Fibroblast of lung (primary cell): ENCODE results near the gene MESD. TPM values are rescaled to one million over a fixed set of nuclear protein-coding genes. Genes with fewer than 3 reads are reported as not detected.
A peak's percentile ranks its signal among the peaks of the same experiment; 100 is the strongest.

Experiments
- DNase-seq, 2 donors: peaks; one replicate each; pipeline versions ENCODE4 v3.0.0 to v3.0.0-alpha.2; 2010; ENCODE audit warnings: low read depth in 2 of 2
- H2AFZ ChIP-seq: 2 replicates; pipeline ENCODE4 v1.5.1; 2012; ENCODE audit warnings: low read length, control low read depth, inconsistent platforms
- H3K27ac ChIP-seq: 2 replicates; pipeline ENCODE4 v1.5.1; 2011; ENCODE audit warnings: low read length, control low read depth; ENCODE audit not compliant: insufficient read depth
- H3K27me3 ChIP-seq: 2 replicates; pipeline ENCODE4 v1.5.1; 2011; ENCODE audit warnings: mild to moderate bottlenecking, low read length; ENCODE audit not compliant: control insufficient read depth, insufficient read depth
- H3K36me3 ChIP-seq: 2 replicates; pipeline ENCODE4 v1.5.1; 2011; ENCODE audit warnings: low read length; ENCODE audit not compliant: control insufficient read depth, insufficient read depth
- H3K4me1 ChIP-seq: 2 replicates; pipeline ENCODE4 v1.5.1; 2011; ENCODE audit warnings: low read length; ENCODE audit not compliant: control insufficient read depth, insufficient read depth; ENCODE audit errors: extremely low read depth
- H3K4me2 ChIP-seq: 2 replicates; pipeline ENCODE4 v1.5.1; 2011; ENCODE audit warnings: low read length, control low read depth; ENCODE audit not compliant: insufficient read depth; ENCODE audit errors: extremely low read depth
- H3K4me3 ChIP-seq, 4 experiments: fragments of 200-600 bp in 1 of 4; sonication (generic) in 1 of 4; replicated peaks in 1 of 4; 2 replicates each; pipeline ENCODE4 v1.5.1; 2011 to 2016; ENCODE audit warnings: low read length in 4 of 4, low read depth in 3 of 4, mild to moderate bottlenecking in 3 of 4, control low read depth in 2 of 4, inconsistent platforms in 1 of 4, mixed read lengths in 1 of 4; ENCODE audit not compliant: insufficient read depth in 1 of 4; ENCODE audit errors: control extremely low read depth in 1 of 4
- H3K79me2 ChIP-seq: 2 replicates; pipeline ENCODE4 v1.5.1; 2012; ENCODE audit warnings: mild to moderate bottlenecking, low read length, inconsistent platforms; ENCODE audit not compliant: control insufficient read depth, insufficient read depth
- H3K9ac ChIP-seq: 2 replicates; pipeline ENCODE4 v1.5.1; 2011; ENCODE audit warnings: mild to moderate bottlenecking, low read length, control low read depth; ENCODE audit not compliant: insufficient read depth
- H3K9me3 ChIP-seq: 2 replicates; pipeline ENCODE4 v1.5.1; 2012; ENCODE audit warnings: low read depth, low read length; ENCODE audit not compliant: control insufficient read depth, insufficient read depth
- H4K20me1 ChIP-seq: 2 replicates; pipeline ENCODE4 v1.5.1; 2011; ENCODE audit warnings: low read length; ENCODE audit not compliant: control insufficient read depth, insufficient read depth; ENCODE audit errors: extremely low read depth
- EZH2 ChIP-seq: IDR thresholded peaks from 2 replicates; pipeline ENCODE4 v1.5.1; 2012; ENCODE audit warnings: low read length, control low read depth, mild to moderate bottlenecking; ENCODE audit errors: missing control alignments
- polyA plus RNA-seq, 2 donors: library from polyadenylated mRNA; depleted of rRNA in 1 of 2; stranded (reverse) in 1 of 2; unstranded in 1 of 2; fragments of >200 nt; gene quantifications; 2 replicates each; pipeline ENCODE4 v1.2.1, GENCODE V29; 2011 to 2012; ENCODE audit warnings: missing spikeins in 1 of 2
- total RNA-seq: library from RNA; depleted of rRNA; stranded (reverse); fragments of >200 nt; gene quantifications from 2 replicates; pipeline ENCODE4 v1.2.1, GENCODE V29; 2014
- TF ChIP-seq, protein P1 (sequence below), 2 donors: IDR thresholded peaks in 1 of 2; conservative IDR thresholded peaks in 1 of 2; 1 replicate in 1 of 2; 2 replicates in 1 of 2; pipeline ENCODE4 v1.5.1; 2011 to 2012; ENCODE audit warnings: low read length in 2 of 2, control low read depth in 1 of 2, inconsistent platforms in 1 of 2, low read depth in 1 of 2, mild to moderate bottlenecking in 1 of 2

The MESD gene
- total and polyA plus RNA-seq, 2 donors (not counting 1 experiment from before 2014, with no cell fraction given): 21.3 to 26.0 TPM

DNA sequence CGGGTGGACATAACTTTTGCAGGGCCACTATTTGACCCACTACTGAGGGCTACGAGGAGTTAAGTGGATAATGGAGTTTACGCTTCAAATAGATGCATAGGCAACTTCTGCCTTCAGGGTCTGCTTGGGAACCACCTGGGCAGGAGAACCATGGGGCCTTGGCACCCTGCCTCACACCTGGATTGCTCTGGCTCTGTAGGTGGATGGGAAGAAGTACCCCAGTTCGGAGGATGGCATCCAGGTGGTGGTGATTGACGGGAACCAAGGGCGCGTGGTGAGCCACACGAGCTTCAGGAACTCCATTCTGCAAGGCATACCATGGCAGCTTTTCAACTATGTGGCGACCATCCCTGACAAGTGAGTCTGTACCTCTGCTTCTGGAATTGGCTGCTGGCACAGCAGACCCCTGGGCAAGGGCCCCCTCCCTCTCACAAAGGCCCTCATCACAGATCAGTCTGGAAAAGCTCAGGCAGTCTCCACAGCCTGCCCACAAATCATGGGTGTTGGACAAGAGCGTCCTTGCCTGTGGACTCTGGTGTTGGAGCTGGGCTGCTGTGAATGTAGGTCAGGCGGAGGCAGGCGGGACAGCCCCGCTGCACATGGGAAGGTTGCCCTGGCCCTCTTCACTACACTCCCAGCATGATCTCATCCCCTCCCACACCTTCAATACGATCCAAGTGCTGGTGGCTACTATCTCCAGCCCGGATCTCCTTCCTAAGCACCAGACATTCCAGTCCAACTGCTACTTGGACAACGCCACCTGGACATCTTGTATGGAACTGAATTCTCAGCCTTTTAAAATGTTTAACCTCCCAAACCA is 46.7 kb downstream of the MESD start:
- no peaks in the 10 kb centered on the region for H3K27me3 ChIP-seq
- no peak overlapping the region for H3K27ac ChIP-seq
- peak in 1 of 2 donors; percentile 93 for DNase-seq
- H3K4me3 ChIP-seq: no peak overlapping the region
- H3K79me2 ChIP-seq: no peaks in the 10 kb centered on the region
- peaks cover 30% of the 10 kb centered on the region for H3K36me3 ChIP-seq
- no peaks in the 10 kb centered on the region for H3K4me1 ChIP-seq
- H4K20me1 ChIP-seq: no peaks in the 10 kb centered on the region
- H3K9me3 ChIP-seq: no peaks in the 10 kb centered on the region
- H3K9ac ChIP-seq: no peak overlapping the region
- TF ChIP-seq, protein P1, sequence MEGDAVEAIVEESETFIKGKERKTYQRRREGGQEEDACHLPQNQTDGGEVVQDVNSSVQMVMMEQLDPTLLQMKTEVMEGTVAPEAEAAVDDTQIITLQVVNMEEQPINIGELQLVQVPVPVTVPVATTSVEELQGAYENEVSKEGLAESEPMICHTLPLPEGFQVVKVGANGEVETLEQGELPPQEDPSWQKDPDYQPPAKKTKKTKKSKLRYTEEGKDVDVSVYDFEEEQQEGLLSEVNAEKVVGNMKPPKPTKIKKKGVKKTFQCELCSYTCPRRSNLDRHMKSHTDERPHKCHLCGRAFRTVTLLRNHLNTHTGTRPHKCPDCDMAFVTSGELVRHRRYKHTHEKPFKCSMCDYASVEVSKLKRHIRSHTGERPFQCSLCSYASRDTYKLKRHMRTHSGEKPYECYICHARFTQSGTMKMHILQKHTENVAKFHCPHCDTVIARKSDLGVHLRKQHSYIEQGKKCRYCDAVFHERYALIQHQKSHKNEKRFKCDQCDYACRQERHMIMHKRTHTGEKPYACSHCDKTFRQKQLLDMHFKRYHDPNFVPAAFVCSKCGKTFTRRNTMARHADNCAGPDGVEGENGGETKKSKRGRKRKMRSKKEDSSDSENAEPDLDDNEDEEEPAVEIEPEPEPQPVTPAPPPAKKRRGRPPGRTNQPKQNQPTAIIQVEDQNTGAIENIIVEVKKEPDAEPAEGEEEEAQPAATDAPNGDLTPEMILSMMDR (conservative IDR thresholded peaks at IDR 0.05 in 1 of 2, IDR thresholded peaks at IDR 0.05 in 1 of 2; ENCODE audit: low read depth in 1 of 2, low read length in 2 of 2): no peak
- TF ChIP-seq EZH2: no peak
- H2AFZ ChIP-seq: no peak overlapping the region
- H3K4me2 ChIP-seq: no peak overlapping the region

DNA sequence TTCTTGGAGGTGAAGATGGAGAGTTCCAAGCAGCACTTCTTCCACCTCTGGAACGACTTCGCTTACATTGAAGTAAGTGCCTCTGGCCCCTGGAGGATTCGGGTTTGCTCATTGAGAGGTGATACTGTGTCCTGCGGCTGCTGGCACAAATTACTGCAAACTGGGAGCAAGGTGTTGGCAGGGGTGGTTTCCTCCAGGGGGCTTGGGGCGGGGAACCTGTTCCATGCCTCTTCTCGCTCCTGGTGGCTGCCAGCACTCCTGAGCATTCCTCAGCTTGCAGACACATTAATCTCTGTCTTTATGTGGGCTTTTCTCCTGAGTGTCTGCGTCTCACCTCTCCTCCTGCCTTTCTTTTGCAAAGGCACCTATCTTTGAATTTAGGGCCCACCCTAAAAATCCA is 47.4 kb downstream of the MESD start:
- Histone ChIP-seq H3K4me1 (no peaks in the 10 kb centered on the region), H3K4me3 (no peak overlapping the region), H3K9me3 (no peaks in the 10 kb centered on the region), H3K36me3 (peaks cover 30% of the 10 kb centered on the region), H4K20me1 (no peaks in the 10 kb centered on the region), H3K27ac (no peak overlapping the region), H3K9ac (no peak overlapping the region), H2AFZ (no peak overlapping the region), H3K27me3 (no peaks in the 10 kb centered on the region), H3K4me2 (no peak overlapping the region), H3K79me2 (no peaks in the 10 kb centered on the region)
- TF ChIP-seq EZH2: no peak
- TF ChIP-seq, protein P1 (conservative IDR thresholded peaks at IDR 0.05 in 1 of 2, IDR thresholded peaks at IDR 0.05 in 1 of 2; ENCODE audit: low read depth in 1 of 2, low read length in 2 of 2): no peak
- DNase-seq: no peak

GRCh38 chr15:80940851-80941250 is 48.8 kb downstream of the MESD start:
- Histone ChIP-seq H3K4me2 (no peak overlapping the region), H3K79me2 (no peaks in the 10 kb centered on the region), H3K36me3 (peaks cover 30% of the 10 kb centered on the region), H3K4me3 (no peak overlapping the region), H3K4me1 (no peaks in the 10 kb centered on the region), H2AFZ (no peak overlapping the region), H4K20me1 (no peaks in the 10 kb centered on the region), H3K9me3 (no peaks in the 10 kb centered on the region), H3K9ac (no peak overlapping the region), H3K27ac (no peak overlapping the region), H3K27me3 (no peaks in the 10 kb centered on the region)
- no peak for DNase-seq
- TF ChIP-seq, protein P1 (conservative IDR thresholded peaks at IDR 0.05 in 1 of 2, IDR thresholded peaks at IDR 0.05 in 1 of 2; ENCODE audit: low read depth in 1 of 2, low read length in 2 of 2): no peak
- TF ChIP-seq EZH2: no peak
